ENCODE measurements around the gene OR52E5.
A peak's percentile ranks its signal among the peaks of the same experiment; 100 is the strongest.

The OR52E5 gene

DNA sequence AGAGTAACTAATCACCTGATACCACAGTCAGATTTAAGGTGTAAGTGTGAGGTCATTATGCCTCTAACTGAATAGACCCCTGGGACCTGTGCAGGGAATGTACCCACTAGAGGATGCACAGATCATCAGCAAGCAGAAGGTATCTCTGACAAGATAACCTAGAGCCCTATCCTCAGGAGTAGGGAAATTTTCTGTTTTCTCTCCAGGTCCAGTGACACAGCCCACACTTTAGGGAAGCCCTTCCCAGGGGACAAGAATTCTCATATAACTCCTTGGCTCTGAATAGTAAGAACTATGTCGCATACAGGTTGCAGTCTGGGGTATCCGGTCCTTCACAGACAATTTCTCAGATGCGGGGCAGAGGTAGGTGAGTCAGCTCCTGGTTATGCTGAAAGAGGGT is at the start of gene OR52E5:
Gene OR52E5 (plus strand): TSS at position 301 of the 400 bp plus-strand sequence. CDS start 7,569 bp downstream, outside the sequence.
- DNase-seq: no peak

DNA sequence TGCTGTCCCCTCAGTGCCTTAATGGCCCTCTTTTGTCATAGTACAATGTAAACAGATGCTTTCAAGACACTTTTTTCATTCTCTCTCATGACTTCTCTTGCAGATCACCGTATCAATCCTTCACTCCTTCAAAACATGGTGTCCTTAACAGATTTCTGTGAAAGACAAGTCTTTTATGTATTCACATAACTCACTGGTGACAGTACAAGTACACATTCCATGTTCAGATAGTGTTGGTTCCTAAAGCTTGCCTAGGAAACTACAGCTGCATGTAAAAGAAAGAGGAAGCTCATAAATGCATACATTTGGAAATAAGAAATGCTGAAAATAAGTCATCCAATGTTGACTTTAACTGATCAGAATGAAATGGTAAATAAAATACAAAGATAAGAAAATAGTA is 46.3 kb upstream of the OR52E5 start:
- DNase-seq: no peak

DNA sequence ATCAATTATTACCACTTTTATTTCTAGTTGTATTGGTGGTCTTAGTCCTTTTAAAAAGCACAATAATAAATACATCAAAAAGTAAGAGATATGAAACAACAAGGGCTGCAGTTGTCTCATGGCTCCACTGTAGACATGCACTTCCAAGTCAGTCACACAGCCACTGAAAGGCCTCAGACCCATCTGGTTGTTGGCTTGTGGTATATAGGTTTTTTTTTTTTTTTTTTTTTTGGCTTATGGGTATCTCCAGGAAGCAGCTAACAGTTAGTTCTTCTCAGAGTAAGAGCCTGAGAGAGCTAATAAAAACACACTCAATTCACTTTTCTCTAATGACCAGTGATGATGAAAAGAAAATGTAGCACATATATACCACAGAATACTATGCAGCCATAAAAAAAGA is 45.3 kb upstream of the OR52E5 start:
- no peak for DNase-seq

DNA sequence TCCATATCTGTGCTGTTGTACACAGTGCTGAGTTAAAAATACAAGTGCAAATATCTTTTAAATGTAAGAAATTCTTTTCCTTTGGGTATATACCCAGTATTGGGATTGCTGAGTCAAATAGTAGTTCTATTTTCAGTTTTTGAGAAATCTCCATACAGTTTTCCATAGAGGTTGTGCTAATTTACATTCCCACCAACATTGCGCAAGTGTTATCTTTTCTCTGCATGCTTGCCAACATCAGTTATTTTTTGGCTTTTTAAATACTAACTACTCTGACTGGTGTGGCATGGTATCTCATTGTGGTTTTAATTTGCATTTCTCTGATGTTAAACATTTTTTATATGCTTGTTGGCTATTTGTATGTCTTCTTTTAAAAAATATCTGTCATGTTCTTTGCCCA is 42.0 kb upstream of the OR52E5 start:
- no peak for DNase-seq

DNA sequence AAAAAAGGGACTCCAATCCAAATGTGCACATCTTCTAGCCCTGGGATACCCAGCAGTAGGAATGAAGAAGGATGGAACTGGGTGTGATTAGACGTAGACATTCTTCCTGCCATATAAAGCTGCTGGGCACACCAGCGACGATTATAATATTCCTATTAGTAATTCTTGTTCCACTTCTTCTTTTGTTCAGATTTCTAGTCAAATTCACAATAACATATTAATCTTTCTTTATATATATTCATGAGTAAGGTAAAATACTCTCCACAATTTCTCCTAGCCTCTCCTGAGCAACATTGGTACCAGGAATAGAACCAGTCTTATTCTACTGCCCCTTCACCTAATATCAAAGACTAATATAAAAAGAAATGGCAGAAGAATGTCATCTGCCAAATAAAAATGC is 35.4 kb upstream of the OR52E5 start, which contains the start of gene OR52E8:
Gene OR52E8 (minus strand): TSS at position 101 of the 400 bp plus-strand sequence. CDS start 0 bp downstream, at position 101.
- DNase-seq: no peak

DNA sequence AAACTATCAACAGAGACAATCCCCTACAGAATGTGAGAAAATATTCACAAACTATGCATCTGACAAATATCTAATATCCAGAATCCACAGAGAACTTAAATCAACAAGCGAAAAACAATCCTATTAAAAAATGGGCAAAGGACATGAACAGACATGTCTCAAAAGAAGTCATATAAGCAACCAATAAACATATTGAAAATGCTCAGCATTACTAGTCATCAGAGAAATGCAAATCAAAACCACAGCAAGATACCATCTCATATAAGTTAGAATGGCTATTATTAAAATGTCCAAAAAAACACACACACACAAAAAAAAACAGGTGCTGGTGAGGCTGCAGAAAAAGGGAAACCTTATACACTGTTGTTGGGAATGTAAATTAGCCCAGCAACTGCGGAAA is 27.2 kb upstream of the OR52E5 start:
- DNase-seq: no peak

DNA sequence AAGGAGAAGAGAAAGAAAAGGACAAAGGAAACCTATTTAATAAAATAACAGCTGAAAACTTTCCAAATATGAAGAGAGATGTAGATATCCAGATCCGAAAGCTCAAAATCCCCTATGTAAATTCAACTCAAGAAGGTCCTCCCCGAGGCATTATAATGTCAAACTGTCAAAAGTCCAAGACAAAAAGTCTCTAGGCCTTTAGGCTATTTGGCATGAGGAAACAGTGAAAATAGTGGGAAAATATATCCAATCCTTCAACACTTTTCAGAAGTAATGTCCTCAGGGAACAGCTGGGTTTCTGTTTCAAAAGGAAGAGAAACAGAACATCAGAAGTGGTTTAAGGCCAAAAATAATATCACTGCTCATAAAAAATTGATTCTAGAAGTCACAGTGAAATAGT is 14.4 kb upstream of the OR52E5 start:
- DNase-seq: no peak

DNA sequence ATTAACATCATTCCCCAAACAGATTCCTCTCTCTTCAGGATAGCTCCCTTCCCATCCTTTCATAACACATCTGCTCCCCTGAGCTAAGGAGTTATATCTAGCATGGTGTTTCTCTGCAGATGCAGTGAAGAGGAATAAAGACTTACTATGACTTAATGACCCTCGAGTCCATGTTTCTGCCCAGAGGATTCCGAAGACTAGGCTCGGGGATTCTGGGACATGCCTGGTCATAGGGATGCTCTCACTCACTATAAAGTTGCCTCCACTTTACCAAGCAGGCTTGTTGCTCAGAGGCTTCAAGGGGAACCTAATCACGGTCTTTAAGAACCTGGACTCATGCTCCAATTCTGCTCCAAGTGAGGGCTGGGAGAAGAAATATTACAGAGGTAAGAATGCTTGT is 12.7 kb upstream of the OR52E5 start, which contains the start of gene OR52E4:
Gene OR52E4 (plus strand): TSS at position 301 of the 400 bp plus-strand sequence. CDS start 3,664 bp downstream, outside the sequence.
- no peak for DNase-seq

DNA sequence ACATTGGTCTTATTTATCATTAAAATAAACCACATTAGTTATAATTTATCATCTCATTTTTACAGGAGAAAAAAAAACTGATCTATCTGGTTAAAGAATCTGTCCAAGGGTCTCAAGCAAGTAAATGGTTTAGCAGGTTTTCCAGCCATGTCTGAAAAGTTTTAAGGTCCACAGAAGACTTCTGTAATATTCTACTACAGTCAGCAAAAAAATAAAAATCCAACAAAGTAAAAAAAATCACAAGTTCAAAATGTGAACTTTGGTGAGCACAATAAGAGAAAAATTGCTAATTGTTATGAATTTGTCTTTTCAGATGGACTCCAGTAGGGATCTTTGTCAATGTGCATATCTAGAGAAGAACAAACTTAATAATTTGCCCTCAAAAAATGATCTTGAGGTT is 11.3 kb upstream of the OR52E5 start:
- DNase-seq: no peak

DNA sequence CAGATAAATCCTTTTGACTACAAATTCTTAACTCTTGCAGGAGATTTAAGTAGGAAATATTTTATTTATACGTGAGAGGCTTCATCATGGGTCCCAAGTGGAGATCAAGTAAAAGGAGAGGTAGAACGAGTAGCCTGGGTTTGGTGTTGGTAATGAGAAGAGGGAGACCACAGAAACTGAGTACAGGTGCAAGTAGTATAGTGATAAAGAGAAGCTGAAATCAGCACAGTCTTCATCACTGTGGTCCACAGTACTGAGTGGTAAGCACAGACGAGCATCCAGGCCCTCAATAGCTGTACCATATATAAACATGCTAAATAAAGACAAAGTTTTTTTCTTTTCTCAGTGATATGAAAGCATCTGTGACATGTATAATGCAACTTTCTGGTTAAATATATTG is 5.8 kb upstream of the OR52E5 start:
- DNase-seq: no peak

DNA sequence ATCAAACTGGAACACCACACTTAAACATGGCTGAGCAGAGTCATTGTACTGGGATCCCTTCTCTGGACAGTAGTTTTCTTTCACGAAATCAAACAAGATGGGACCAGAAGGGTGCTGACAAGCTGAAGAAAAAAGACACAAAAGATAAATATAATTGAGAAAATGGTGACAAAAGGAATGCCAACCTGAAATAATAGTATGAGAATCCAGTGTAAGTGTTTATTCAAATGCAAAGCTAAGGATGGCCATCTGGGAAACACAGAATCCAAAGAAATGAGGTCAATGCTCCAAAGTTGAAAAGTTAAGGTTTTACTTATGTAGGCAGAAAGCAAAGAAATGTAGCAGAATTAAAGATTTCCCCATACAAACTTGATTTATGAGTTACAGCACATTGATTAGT is 5.3 kb upstream of the OR52E5 start:
- DNase-seq: no peak

DNA sequence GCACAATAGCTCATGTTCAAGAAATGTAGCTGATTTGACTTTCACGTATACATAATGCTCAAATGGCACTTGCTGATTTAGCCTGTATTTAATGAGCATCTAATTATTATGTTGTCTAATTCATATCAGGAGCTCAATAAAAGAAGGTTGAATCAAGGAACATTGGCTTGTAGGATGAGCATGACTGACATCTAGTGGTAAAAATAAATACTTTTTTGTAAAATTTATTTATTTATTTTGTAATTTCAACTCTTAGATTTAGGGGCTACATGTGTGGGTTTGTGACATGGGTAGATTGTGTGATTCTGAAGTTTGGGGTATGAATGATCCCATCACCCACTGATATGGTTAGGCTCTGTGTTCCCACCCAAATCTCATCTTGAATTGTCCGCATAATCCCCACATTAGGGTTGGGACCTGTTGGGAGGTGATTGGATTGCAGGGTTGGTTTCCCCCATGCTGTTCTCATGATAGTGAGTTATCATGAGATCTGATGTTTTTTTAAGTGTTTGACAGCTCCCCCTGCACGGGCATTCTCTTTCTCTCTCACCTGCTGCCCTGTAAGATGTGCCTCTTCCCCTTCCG is 1.7 kb upstream of the OR52E5 start:
- DNase-seq: no peak

DNA sequence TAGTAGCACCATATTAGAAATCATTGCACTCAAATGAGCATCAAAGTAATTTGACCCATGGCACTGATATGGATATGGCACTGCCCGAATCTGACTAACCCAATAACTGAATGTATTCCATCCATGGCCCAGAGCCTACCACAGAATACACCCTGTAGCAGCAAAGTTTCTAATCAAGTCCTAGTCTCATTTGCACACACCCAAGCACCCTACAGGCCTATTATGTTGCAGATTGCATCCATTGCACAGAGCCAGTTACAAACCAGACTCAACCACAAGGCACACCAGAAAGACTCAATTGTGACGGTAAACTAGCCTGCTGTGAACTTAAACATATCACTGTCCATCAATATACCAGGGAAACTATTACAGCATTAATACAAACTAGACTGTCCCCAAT is 6.5 kb downstream of the OR52E5 start:
- no peak for DNase-seq

DNA sequence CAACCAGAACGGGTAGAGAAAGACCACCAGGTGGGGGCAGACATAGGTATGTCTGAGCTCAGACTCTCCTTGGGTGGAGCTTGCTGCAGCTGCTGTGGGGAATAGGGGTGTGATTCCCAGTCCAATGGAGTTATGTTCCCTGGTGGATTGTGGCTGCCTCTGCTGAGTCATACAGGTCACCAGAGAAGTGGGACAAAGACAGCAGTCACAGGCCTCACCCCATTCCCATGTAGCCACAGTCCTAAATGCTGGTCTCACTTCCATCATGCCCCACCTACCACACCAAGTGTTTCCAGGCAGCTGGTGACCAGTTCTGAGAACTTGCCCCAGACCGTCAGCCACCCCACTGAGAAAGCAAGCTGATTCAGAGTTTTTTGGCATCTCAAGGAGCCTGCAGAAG is 17.5 kb downstream of the OR52E5 start:
- DNase-seq: no peak

DNA sequence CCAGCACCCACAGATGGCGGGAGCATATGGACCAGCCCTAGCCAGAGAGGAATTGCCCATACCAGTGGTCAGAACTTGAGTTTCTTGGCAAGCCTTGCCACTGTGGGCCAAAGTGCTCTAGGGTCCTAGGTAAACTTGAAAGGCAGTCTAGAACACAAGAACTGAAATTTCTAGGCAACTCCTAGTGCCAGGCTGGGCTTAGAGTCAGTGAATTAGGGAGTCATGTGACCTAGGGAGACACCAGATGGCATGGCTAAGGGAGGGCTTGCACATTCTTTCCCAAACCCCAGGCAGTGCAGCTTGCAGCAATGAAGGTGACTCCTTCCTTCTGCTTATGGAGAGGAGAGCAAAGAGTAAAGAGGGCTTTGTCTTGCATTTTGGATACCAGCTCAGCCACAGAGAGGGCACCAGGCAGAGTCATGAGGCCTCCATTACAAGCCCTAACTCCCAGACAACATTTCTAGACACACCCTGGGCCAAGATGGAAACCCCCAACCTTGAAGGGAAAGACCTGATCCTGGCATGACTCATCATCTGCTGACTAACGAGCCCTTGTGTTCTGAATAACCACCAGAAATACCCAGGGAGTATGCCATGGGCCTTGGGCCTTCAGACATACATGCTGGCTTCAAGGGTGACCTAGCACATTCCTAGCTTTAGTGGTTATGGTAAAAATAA is 29.9 kb downstream of the OR52E5 start:
- DNase-seq: peak; percentile 75

DNA sequence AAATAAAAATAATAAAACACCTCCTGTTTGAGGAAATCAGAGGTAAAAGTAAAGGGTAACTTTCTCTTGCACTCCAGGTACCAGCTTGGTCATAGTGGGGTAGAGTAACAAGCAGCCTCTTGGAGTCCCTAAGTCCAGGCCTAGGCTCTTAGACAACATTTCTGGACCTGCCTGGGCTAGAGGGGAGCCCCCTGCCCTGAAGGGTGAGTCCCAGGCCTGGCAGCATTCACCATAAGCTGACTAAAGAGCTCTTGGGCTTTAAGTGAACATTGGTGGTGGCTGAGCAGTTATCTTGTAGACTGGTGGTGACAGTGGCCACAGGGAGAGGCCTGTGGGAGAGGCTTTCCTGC is 30.4 kb downstream of the OR52E5 start:
- no peak for DNase-seq

DNA sequence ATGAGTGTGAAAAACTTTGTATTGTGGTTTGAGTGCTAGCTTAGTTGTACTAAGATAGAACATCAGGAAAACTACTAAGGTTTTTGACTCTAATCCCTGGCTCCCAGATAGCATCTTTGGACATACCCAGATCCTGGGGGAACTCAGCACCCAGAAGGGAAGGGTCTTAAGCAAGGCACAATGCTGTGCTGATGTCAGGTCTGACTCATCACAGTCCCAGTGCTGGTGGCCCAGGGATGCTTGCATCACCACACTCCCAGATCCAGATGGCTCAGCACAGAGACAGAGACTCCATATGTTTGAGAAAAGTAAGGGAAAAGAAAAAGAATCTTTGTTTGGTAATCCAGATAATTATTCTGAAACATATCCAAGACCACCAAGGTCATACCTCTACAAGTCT is 30.8 kb downstream of the OR52E5 start:
- no peak for DNase-seq

DNA sequence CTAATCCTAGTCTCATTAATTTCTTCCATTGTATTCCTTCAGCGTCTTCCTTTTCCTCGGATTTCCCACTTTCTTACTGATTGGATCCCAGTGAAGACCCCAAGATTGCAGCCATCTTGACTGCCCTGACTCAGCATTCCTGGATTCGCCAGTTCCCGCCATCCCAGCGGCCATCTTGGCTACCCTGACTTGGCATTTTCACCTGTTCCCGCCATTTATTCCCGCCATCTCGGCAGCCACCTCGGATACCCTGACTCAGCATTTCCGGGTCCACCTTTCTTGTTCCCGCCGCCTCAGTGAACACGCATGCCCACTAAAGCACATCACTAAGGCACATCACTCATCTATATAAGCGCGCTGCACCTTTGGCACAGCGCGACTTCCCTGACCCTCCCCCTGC is 35.3 kb downstream of the OR52E5 start:
- DNase-seq: no peak

DNA sequence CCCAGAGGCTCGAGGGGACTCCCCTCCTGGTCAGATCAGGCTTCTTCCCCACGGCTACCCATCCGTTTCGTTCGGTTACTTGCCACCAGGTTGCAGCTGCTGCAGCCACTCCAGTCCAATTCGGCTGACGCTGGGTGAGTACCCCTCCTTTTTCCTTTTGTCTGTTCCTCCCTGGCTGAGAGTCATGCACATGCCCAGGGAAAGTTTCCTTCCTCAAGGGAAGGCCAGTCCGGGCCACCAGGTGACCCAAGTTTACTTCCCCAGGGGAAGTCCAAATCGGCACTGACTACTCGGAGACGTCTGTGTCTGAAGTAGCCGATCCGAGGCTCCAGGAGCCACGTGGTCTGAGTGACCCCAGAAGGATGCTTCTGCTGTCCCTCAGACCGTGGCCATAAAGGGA is 35.8 kb downstream of the OR52E5 start:
- DNase-seq: no peak

DNA sequence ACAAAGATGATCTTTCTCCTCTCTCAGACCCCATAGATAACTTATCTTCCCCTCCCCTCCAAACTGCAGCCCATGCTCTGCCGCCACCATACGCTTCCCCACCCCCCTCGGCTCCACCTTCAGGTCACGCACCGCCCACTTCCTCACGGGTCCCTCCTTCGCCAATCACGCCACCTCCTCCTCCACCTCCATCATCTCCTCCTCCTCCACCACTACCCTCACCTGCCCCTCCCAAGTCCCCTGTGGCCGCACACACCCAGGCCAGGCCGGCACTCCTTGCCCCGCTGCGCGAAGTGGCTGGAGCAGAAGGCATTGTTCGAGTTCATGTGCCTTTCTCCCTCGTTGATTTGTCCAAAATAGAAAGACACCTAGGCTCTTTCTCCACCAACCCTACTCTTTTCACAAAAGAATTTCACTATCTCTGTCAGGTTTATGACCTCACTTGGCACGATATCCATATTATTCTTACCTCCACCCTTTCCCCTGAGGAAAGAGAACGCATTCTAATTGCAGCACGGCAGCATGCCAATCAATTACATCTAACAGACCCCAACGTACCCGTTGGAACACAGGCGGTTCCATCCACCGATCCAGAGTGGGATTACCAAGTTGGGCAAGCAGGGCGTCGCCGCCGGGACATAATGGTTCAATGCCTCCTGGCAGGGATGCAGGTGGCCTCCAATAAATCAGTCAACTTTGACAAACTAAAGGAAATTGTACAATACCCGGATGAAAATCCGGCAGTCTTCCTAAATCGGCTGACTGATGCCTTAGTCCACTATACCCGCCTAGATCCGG is 36.8 kb downstream of the OR52E5 start:
- DNase-seq: no peak

DNA sequence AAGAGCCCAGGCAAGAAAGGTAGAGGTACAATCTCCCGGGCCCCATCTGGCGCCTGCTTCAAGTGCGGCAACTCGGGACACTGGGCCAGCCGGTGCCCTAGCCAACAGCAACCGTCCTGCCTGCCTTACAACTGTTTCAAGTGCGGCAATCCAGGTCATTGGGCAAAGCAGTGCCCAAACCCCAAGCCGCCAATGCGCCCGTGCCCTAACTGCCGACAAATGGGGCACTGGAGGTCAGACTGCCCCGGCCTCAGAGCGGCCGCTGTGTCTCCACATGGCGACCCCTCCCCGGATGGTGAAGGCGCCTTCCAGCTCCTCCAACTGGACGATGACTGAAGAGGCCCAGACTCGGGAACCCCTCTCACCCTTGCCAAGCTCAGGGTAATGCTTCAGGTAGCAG is 37.6 kb downstream of the OR52E5 start:
- DNase-seq: no peak

DNA sequence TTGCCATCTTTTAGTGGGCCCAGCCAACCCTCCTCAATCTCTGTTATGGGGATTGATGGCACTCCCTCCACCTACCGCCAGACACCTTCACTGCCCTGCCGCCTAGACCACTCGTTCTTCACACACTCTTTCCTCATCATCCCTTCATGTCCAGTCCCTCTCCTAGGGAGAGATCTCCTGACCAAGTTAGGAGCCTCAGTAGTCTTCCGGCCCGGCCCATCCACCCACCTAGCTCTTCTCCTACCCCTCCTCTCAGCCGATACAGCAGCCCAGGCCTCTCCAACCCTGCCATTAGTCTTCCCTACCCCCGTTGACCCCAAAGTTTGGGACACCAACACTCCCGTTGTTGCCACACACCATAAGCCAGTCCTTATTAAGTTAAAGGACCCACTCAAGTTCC is 38.1 kb downstream of the OR52E5 start:
- DNase-seq: no peak

DNA sequence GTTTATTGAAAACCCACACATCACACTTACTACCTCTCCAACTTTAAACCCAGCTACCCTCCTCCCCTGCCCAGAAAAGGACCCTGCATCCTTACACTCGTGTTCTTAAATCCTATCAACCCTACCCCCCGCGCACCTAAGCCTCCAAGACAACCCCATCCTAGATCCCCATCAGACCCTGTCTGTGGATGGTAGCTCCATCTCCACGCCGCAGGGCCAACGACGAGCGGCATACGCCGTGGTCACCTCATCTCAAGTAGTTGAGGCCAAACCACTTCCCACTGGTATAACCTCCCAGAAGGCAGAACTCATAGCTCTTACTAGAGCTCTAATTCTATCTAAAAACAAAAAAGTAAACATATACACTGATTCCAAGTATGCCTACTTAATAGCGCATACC is 39.7 kb downstream of the OR52E5 start:
- no peak for DNase-seq

DNA sequence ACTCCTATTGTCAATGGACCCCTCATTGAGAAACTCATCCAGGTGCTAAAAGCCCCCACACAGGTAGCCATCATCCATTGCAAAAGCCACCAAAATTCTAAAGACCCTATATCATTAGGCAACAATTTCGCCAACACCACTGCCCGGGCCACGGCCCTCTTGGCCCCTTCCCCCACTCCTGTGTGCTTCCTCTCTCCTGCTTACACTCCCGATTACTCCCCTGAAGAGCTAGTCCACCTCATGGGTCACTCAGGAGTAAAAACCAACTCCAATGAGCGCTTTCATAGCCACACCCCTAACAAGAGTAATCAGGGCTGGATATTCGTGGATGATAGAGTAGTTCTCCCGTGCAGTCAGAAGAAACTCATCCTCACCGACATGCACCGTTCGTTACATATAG is 40.1 kb downstream of the OR52E5 start:
- no peak for DNase-seq

Measured in activated CD4-positive, alpha-beta T cell treated with anti-CD3 and anti-CD28 coated beads, Interleukin-2, Interleukin-6, amounts not matched to agents 100 ng/mL and 50 ng/mL, durations not matched to agents 16 hours and 8 hours (primary cell).